SK-N-SH (cell line): Measurements from ENCODE around the gene LGALS3BP. TPM values are rescaled to one million over a fixed set of nuclear protein-coding genes. Genes with fewer than 3 reads are reported as not detected.
A peak's percentile ranks its signal among the peaks of the same experiment; 100 is the strongest.

Source experiments
- CTCF ChIA-PET: fragments of 300-600, 350-600 bp; formaldehyde crosslinking; extraction: SDS; loops from one replicate; lab custom pipeline; 2021; lab: Yijun Ruan, JAX
- POLR2A ChIA-PET: fragments of 350-600 bp; sonication (Branson Sonifier 250); formaldehyde crosslinking; extraction: SDS; loops from one replicate; lab custom pipeline; 2020; ENCODE audit warnings: antibody characterized with exemption, inconsistent platforms; lab: Yijun Ruan, JAX
- DNase-seq: peaks from one replicate; pipeline ENCODE4 v3.0.0; 2012
- H2AFZ ChIP-seq: fragments of 200-600 bp; sonication (generic); 2 replicates; pipeline ENCODE4 v1.8.1; 2016; ENCODE audit warnings: antibody characterized with exemption, mild to moderate bottlenecking, low read depth
- H3F3A ChIP-seq: fragments of 200-600 bp; sonication (generic); replicated peaks from 2 replicates; pipeline ENCODE3; 2016; ENCODE audit warnings: antibody characterized with exemption, mild to moderate bottlenecking; ENCODE audit not compliant: insufficient read depth
- H3K27ac ChIP-seq, 2 experiments: fragments of 200-500 bp in 1 of 2; fragments of 200-600 bp in 1 of 2; sonication (Bioruptor generic) in 1 of 2; sonication (generic), shearing (Covaris generic) in 1 of 2; 2 replicates each; pipeline versions ENCODE4 v1.5.1 to v1.6.1; 2014 to 2016; ENCODE audit warnings: low read depth in 2 of 2, inconsistent platforms in 1 of 2, low read length in 1 of 2, mild to moderate bottlenecking in 1 of 2, mixed read lengths in 1 of 2
- H3K27me3 ChIP-seq: fragments of 200-600 bp; sonication (generic), shearing (Covaris generic); 2 replicates; pipeline ENCODE4 v1.6.1; 2016; ENCODE audit warnings: mixed run types; ENCODE audit not compliant: insufficient read depth
- H3K36me3 ChIP-seq, 2 experiments: fragments of 200-500 bp in 1 of 2; fragments of 200-600 bp in 1 of 2; sonication (Bioruptor generic) in 1 of 2; sonication (generic) in 1 of 2; replicated peaks in 1 of 2; 2 replicates each; pipeline versions ENCODE3 to v1.5.1; 2014 to 2016; ENCODE audit warnings: low read length in 1 of 2, mild to moderate bottlenecking in 1 of 2; ENCODE audit not compliant: insufficient read depth in 2 of 2, control insufficient read depth in 1 of 2
- H3K4me1 ChIP-seq, 2 experiments: fragments of 200-500 bp in 1 of 2; fragments of 200-600 bp in 1 of 2; sonication (Bioruptor generic) in 1 of 2; sonication (generic), shearing (Covaris generic) in 1 of 2; 2 replicates each; pipeline versions ENCODE4 v1.5.1 to v1.6.1; 2014 to 2016; ENCODE audit warnings: low read depth in 1 of 2, low read length in 1 of 2, mixed run types in 1 of 2; ENCODE audit not compliant: insufficient read depth in 2 of 2, control insufficient read depth in 1 of 2
- H3K4me2 ChIP-seq: fragments of 200-600 bp; sonication (generic), shearing (Covaris generic); 2 replicates; pipeline ENCODE4 v1.6.1; 2017; ENCODE audit warnings: mixed run types
- H3K4me3 ChIP-seq, 2 experiments: fragments of 200-500 bp in 1 of 2; fragments of 200-600 bp in 1 of 2; sonication (Bioruptor generic) in 1 of 2; sonication (generic), shearing (Covaris generic) in 1 of 2; 2 replicates each; pipeline versions ENCODE4 v1.5.1 to v1.8.1; 2014 to 2016; ENCODE audit warnings: low read depth in 2 of 2, inconsistent platforms in 1 of 2, low read length in 1 of 2, mild to moderate bottlenecking in 1 of 2, mixed read lengths in 1 of 2, moderate library complexity in 1 of 2
- H3K79me2 ChIP-seq: fragments of 200-600 bp; sonication (generic); 2 replicates; pipeline ENCODE4 v1.8.1; 2017; ENCODE audit warnings: mild to moderate bottlenecking; ENCODE audit not compliant: insufficient read depth
- H3K9ac ChIP-seq: fragments of 200-600 bp; sonication (generic); 2 replicates; pipeline ENCODE4 v1.6.1; 2017; ENCODE audit warnings: mixed run types
- H3K9me2 ChIP-seq: fragments of 200-600 bp; sonication (generic); 2 replicates; pipeline ENCODE4 v1.6.1; 2017; ENCODE audit warnings: mixed run types
- H3K9me3 ChIP-seq: fragments of 200-600 bp; sonication (generic); 2 replicates; pipeline ENCODE4 v1.6.1; 2017; ENCODE audit warnings: mixed run types, mild to moderate bottlenecking, moderate library complexity
- H4K20me1 ChIP-seq: fragments of 200-600 bp; sonication (generic); 2 replicates; pipeline ENCODE4 v1.6.1; 2017; ENCODE audit warnings: mild to moderate bottlenecking, mixed run types; ENCODE audit not compliant: insufficient read depth
- CHD2 ChIP-seq: fragments of 150-350 bp; IDR thresholded peaks from 2 replicates; pipeline ENCODE4 v1.6.1; 2018; ENCODE audit warnings: low read length; ENCODE audit not compliant: partially characterized antibody
- ELF1 ChIP-seq: IDR thresholded peaks from 2 replicates; pipeline ENCODE4 v1.4.0; 2012
- FOXJ3 ChIP-seq: sonication (generic); formaldehyde crosslinking; IDR thresholded peaks from 2 replicates; pipeline ENCODE4 v1.5.1; 2020; ENCODE audit warnings: mild to moderate bottlenecking, missing genetic modification reagents
- FOXM1 ChIP-seq: IDR thresholded peaks from 2 replicates; pipeline ENCODE4 v1.4.0; 2012; ENCODE audit warnings: low read depth, mild to moderate bottlenecking
- GABPA ChIP-seq: IDR thresholded peaks from 2 replicates; pipeline ENCODE4 v1.4.0; 2012; ENCODE audit warnings: low read depth, mild to moderate bottlenecking
- GATA2 ChIP-seq: sonication (generic); formaldehyde crosslinking; IDR thresholded peaks from 2 replicates; pipeline ENCODE4 v1.5.0; 2020; ENCODE audit warnings: mild to moderate bottlenecking, missing genetic modification reagents
- JUND ChIP-seq: IDR thresholded peaks from 2 replicates; pipeline ENCODE4 v1.4.0; 2012
- NFIC ChIP-seq: IDR thresholded peaks from 2 replicates; pipeline ENCODE4 v1.4.0; 2012; ENCODE audit warnings: borderline replicate concordance
- NRF1 ChIP-seq: IDR thresholded peaks from 2 replicates; pipeline ENCODE4 v1.6.1; 2012; ENCODE audit warnings: low read depth, mild to moderate bottlenecking, low read length
- RAD21 ChIP-seq: IDR thresholded peaks from 2 replicates; pipeline ENCODE4 v1.6.1; 2012; ENCODE audit warnings: mild to moderate bottlenecking, low read length
- RCOR1 ChIP-seq: fragments of 150-350 bp; IDR thresholded peaks from 2 replicates; pipeline ENCODE4 v1.6.1; 2017; ENCODE audit warnings: antibody characterized with exemption, low read length
- REST ChIP-seq: IDR thresholded peaks from 2 replicates; pipeline ENCODE4 v1.6.1; 2012; ENCODE audit warnings: mild to moderate bottlenecking, low read depth, low read length, moderate library complexity
- RXRA ChIP-seq: IDR thresholded peaks from 2 replicates; pipeline ENCODE4 v1.4.0; 2012; ENCODE audit warnings: low read depth, mild to moderate bottlenecking, borderline replicate concordance
- SIN3A ChIP-seq: IDR thresholded peaks from 2 replicates; pipeline ENCODE4 v1.6.1; 2012; ENCODE audit warnings: low read depth, mild to moderate bottlenecking, low read length, moderate library complexity, borderline replicate concordance
- SMC3 ChIP-seq: IDR thresholded peaks from 2 replicates; pipeline ENCODE4 v1.6.1; 2012; ENCODE audit warnings: low read depth, low read length, improper control_type of control experiment
- TAF1 ChIP-seq: IDR thresholded peaks from 2 replicates; pipeline ENCODE4 v1.6.1; 2012; ENCODE audit warnings: low read depth, mild to moderate bottlenecking, low read length, moderate library complexity, borderline replicate concordance
- TCF12 ChIP-seq: IDR thresholded peaks from 2 replicates; pipeline ENCODE4 v1.4.0; 2012
- TEAD4 ChIP-seq: IDR thresholded peaks from 2 replicates; pipeline ENCODE4 v1.4.0; 2012; ENCODE audit warnings: mild to moderate bottlenecking, borderline replicate concordance; ENCODE audit not compliant: insufficient read depth
- USF1 ChIP-seq: IDR thresholded peaks from 2 replicates; pipeline ENCODE4 v1.4.0; 2012; ENCODE audit warnings: low read depth, borderline replicate concordance
- YY1 ChIP-seq: IDR thresholded peaks from 2 replicates; pipeline ENCODE4 v1.4.0; 2012; ENCODE audit warnings: low read depth, mild to moderate bottlenecking
- ZBTB33 ChIP-seq: IDR thresholded peaks from 2 replicates; pipeline ENCODE4 v1.4.0; 2012; ENCODE audit warnings: low read depth, borderline replicate concordance
- WGBS: methylation state at CpG from one replicate; pipeline ENCODE4 v1.1.6; 2017; ENCODE audit warnings: low lambda C conversion rate; 5-methylcytosine and 5-hydroxymethylcytosine counted together
- polyA plus RNA-seq, 3 experiments: library from polyadenylated mRNA; depleted of rRNA; stranded (reverse); fragments of >200 nt; gene quantifications; 2 replicates each; pipeline ENCODE4 v1.2.3, GENCODE V29; 2012
- TF ChIP-seq, protein P1 (sequence below): IDR thresholded peaks from 2 replicates; pipeline ENCODE4 v1.4.0; 2012; ENCODE audit warnings: low read depth
- TF ChIP-seq, protein P2 (sequence below): fragments of 200-600 bp; sonication (generic); IDR thresholded peaks from 2 replicates; pipeline ENCODE4 v1.6.1; 2017; ENCODE audit warnings: antibody characterized with exemption, mild to moderate bottlenecking, moderate library complexity
- TF ChIP-seq, protein P3 (sequence below): fragments of 150-350 bp; IDR thresholded peaks from 2 replicates; pipeline ENCODE4 v1.6.1; 2017; ENCODE audit warnings: antibody characterized with exemption, low read length, low read depth, borderline replicate concordance

LGALS3BP gene
- polyA plus RNA-seq, 1 of the 3 experiments (the other 2 are of a cell fraction) = 579 TPM

DNA sequence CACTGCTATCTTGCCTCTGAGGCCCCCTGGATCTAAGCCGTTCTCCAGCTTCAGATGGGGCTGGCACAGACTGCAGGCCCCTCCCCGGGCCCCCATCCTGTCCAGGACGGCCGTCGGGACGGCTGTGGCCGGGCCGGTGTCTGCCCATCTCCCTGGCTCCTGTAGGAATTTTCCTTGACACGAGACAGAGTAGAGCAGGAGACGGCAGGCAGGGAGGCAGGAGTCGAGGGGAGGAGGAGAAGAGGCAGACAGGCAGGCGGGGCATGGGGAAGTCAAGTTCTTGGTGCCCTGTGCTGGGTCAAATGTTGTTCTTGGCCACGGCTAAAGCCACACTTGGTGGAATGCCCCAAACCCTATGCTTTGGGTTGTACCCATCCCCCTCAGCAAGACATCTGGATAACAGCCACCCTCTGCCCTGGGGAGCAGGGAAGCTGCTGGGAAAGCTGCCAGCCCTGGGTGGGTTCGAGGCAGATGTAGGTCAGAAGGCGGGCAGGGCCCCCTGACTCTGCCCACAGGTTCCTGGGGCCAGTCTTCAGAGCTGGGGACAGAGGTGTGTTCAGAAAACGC, 48.3 kb upstream of the LGALS3BP start:
- 27% methylated on average over 16 of the region's 16 CpGs for WGBS
- H3K4me2 ChIP-seq = peak overlapping the region; percentile 72
- ChIA-PET CTCF (interaction anchor here (0.9 to 22.0 kb wide), 18 partner anchors 9 to 531 kb away, joined by 3 to 405 read pairs (median 6); partner anchors contain the start of gene LGALS3BP), POLR2A (interaction anchor here (0.7 to 2.1 kb wide), 8 partner anchors 9 to 112 kb away, joined by 3 to 11 read pairs (median 4); partner anchors contain the start of genes CANT1 and LGALS3BP)
- H3K9me3 ChIP-seq = no peaks in the 10 kb centered on the region
- no peaks in the 10 kb centered on the region for H3K27me3 ChIP-seq
- H4K20me1 ChIP-seq = no peaks in the 10 kb centered on the region
- no peaks in the 10 kb centered on the region for H3F3A ChIP-seq
- H3K4me1 ChIP-seq = peaks cover 33 to 59% of the 10 kb centered on the region in 2 experiments
- H3K36me3 ChIP-seq = no peaks in the 10 kb centered on the region
- H3K27ac ChIP-seq = peak overlapping the region; percentile 51 to 92; a peak in 3 of 4 replicates
- H2AFZ ChIP-seq = peak overlapping the region; percentile 48; the same call in 1 of the 2 replicates
- DNase-seq = peak; percentile 92
- H3K4me3 ChIP-seq = peak overlapping the region in 1 of 2 experiments; percentile 19; a peak in 1 of 4 replicates
- H3K79me2 ChIP-seq = no peaks in the 10 kb centered on the region
- no peaks in the 10 kb centered on the region for H3K9me2 ChIP-seq
- peak overlapping the region; percentile 23; the same call in 1 of the 2 replicates for H3K9ac ChIP-seq
- no peak for TF ChIP-seq ZBTB33
- no peak for TF ChIP-seq TEAD4
- TF ChIP-seq USF1 = no peak
- TF ChIP-seq FOXM1 = no peak
- TF ChIP-seq SIN3A = 0 out of 2 replicates have a peak, but pooled peaks have one; percentile 18
- no peak for TF ChIP-seq RAD21
- no peak for TF ChIP-seq JUND
- no peak for TF ChIP-seq FOXJ3 (CRISPR knock-in tag)
- TF ChIP-seq, protein P1, sequence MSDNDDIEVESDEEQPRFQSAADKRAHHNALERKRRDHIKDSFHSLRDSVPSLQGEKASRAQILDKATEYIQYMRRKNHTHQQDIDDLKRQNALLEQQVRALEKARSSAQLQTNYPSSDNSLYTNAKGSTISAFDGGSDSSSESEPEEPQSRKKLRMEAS = no peak
- TF ChIP-seq, protein P2, sequence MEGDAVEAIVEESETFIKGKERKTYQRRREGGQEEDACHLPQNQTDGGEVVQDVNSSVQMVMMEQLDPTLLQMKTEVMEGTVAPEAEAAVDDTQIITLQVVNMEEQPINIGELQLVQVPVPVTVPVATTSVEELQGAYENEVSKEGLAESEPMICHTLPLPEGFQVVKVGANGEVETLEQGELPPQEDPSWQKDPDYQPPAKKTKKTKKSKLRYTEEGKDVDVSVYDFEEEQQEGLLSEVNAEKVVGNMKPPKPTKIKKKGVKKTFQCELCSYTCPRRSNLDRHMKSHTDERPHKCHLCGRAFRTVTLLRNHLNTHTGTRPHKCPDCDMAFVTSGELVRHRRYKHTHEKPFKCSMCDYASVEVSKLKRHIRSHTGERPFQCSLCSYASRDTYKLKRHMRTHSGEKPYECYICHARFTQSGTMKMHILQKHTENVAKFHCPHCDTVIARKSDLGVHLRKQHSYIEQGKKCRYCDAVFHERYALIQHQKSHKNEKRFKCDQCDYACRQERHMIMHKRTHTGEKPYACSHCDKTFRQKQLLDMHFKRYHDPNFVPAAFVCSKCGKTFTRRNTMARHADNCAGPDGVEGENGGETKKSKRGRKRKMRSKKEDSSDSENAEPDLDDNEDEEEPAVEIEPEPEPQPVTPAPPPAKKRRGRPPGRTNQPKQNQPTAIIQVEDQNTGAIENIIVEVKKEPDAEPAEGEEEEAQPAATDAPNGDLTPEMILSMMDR = no peak
- no peak for TF ChIP-seq TAF1
- peak; percentile 93 for TF ChIP-seq TCF12
- TF ChIP-seq CHD2 = peak; percentile 97
- TF ChIP-seq GABPA = no peak
- no peak for TF ChIP-seq ELF1
- TF ChIP-seq SMC3 = no peak; the same call in 1 of the 2 replicates
- TF ChIP-seq, protein P3, sequence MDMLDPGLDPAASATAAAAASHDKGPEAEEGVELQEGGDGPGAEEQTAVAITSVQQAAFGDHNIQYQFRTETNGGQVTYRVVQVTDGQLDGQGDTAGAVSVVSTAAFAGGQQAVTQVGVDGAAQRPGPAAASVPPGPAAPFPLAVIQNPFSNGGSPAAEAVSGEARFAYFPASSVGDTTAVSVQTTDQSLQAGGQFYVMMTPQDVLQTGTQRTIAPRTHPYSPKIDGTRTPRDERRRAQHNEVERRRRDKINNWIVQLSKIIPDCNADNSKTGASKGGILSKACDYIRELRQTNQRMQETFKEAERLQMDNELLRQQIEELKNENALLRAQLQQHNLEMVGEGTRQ = no peak
- TF ChIP-seq RCOR1 = peak; percentile 94
- TF ChIP-seq YY1 = no peak
- peak; percentile 47 for TF ChIP-seq GATA2
- TF ChIP-seq NRF1 = no peak
- peak; percentile 83 for TF ChIP-seq NFIC
- TF ChIP-seq REST = no peak
- TF ChIP-seq RXRA = peak; percentile 43; the same call in 1 of the 2 replicates
